ENCODE measurements around the gene GNAL. TPM values are rescaled to one million over a fixed set of nuclear protein-coding genes. Genes with fewer than 3 reads are reported as not detected.
A peak's percentile ranks its signal among the peaks of the same experiment; 100 is the strongest.
"Not testable (repeated sequence)": the region's sequence is repeated elsewhere in the genome, so short reads cannot be mapped to it uniquely, and the experiment has no call there.

The GNAL gene
- total RNA-seq, 1 donor from 2014 or later, result 0.40 TPM

GRCh38 chr18:11674119-11674518, 14.9 kb upstream of the GNAL start:
- no peaks in the 10 kb centered on the region for H3K4me1 Mint-ChIP-seq
- H3K4me3 Mint-ChIP-seq, result no peak overlapping the region
- no peaks in the 10 kb centered on the region for H3K9me3 Mint-ChIP-seq
- no peak for DNase-seq
- H3K36me3 Mint-ChIP-seq (ENCODE audit: low read depth), result no peaks in the 10 kb centered on the region
- intact Hi-C loops (cut with micrococcal nuclease), result no loop called here
- H3K27me3 Mint-ChIP-seq, result peaks cover 3% of the 10 kb centered on the region
- no peak overlapping the region for H3K27ac Mint-ChIP-seq

GRCh38 chr18:11676386-11676785, 12.7 kb upstream of the GNAL start:
- H3K4me1 Mint-ChIP-seq, result no peaks in the 10 kb centered on the region
- H3K4me3 Mint-ChIP-seq, result no peak overlapping the region
- no peaks in the 10 kb centered on the region for H3K36me3 Mint-ChIP-seq (ENCODE audit: low read depth)
- H3K27me3 Mint-ChIP-seq, result peaks cover 10% of the 10 kb centered on the region
- H3K9me3 Mint-ChIP-seq, result no peaks in the 10 kb centered on the region
- DNase-seq, result no peak
- H3K27ac Mint-ChIP-seq, result no peak overlapping the region
- intact Hi-C loops (cut with micrococcal nuclease), result no loop called here

- peaks cover 10% of the 10 kb centered on the region for H3K27me3 Mint-ChIP-seq
- no peak overlapping the region for H3K4me3 Mint-ChIP-seq
- H3K4me1 Mint-ChIP-seq, result no peaks in the 10 kb centered on the region
- no peak for DNase-seq
- H3K9me3 Mint-ChIP-seq, result no peaks in the 10 kb centered on the region
- no peak overlapping the region for H3K27ac Mint-ChIP-seq
- H3K36me3 Mint-ChIP-seq (ENCODE audit: low read depth), result no peaks in the 10 kb centered on the region
- intact Hi-C loops (cut with micrococcal nuclease), result no loop called here
Observed at GRCh38 chr18:11676867-11677266, 12.2 kb upstream of the GNAL start.

GRCh38 chr18:11678211-11678610, 10.9 kb upstream of the GNAL start:
- no peak for DNase-seq
- peaks cover 18% of the 10 kb centered on the region for H3K27me3 Mint-ChIP-seq
- H3K4me1 Mint-ChIP-seq, result no peaks in the 10 kb centered on the region
- H3K9me3 Mint-ChIP-seq, result no peaks in the 10 kb centered on the region
- intact Hi-C loops (cut with micrococcal nuclease), result no loop called here
- no peak overlapping the region for H3K27ac Mint-ChIP-seq
- H3K4me3 Mint-ChIP-seq, result no peak overlapping the region
- H3K36me3 Mint-ChIP-seq (ENCODE audit: low read depth), result no peaks in the 10 kb centered on the region

- intact Hi-C loops (cut with micrococcal nuclease), result no loop called here
- Mint-ChIP-seq H3K27ac (no peak overlapping the region), H3K4me3 (peak overlapping the region; percentile 55), H3K36me3 (ENCODE audit: low read depth) (no peaks in the 10 kb centered on the region), H3K27me3 (peaks cover 40% of the 10 kb centered on the region), H3K9me3 (no peaks in the 10 kb centered on the region), H3K4me1 (peaks cover 5% of the 10 kb centered on the region)
- DNase-seq, result peak; percentile 58
Observed at GRCh38 chr18:11689669-11690565, 853 bp downstream of the GNAL start.

- H3K9me3 Mint-ChIP-seq; DNase-seq; H3K4me1 Mint-ChIP-seq; intact Hi-C loops (cut with micrococcal nuclease); H3K4me3 Mint-ChIP-seq; H3K27ac Mint-ChIP-seq; H3K36me3 Mint-ChIP-seq (ENCODE audit: low read depth): not testable (repeated sequence)
- peaks cover 40% of the 10 kb centered on the region for H3K27me3 Mint-ChIP-seq
Observed at GRCh38 chr18:11690660-11691059, 1.6 kb downstream of the GNAL start.

GRCh38 chr18:11695736-11696135, 6.7 kb downstream of the GNAL start:
- Mint-ChIP-seq H3K9me3 (no peaks in the 10 kb centered on the region), H3K4me1 (no peaks in the 10 kb centered on the region), H3K36me3 (ENCODE audit: low read depth) (no peaks in the 10 kb centered on the region), H3K4me3 (no peak overlapping the region), H3K27ac (no peak overlapping the region), H3K27me3 (peaks cover 14% of the 10 kb centered on the region)
- DNase-seq, result no peak
- intact Hi-C loops (cut with micrococcal nuclease), result no loop called here

- no peak overlapping the region for H3K27ac Mint-ChIP-seq
- H3K4me3 Mint-ChIP-seq, result no peak overlapping the region
Observed at GRCh38 chr18:11696451-11696850, 7.4 kb downstream of the GNAL start.

GRCh38 chr18:11700876-11701275, 11.8 kb downstream of the GNAL start:
- Mint-ChIP-seq H3K4me1 (no peaks in the 10 kb centered on the region), H3K9me3 (no peaks in the 10 kb centered on the region)

More at GRCh38 chr18:11696451-11696850, 7.4 kb downstream of the GNAL start:
- peaks cover 14% of the 10 kb centered on the region for H3K27me3 Mint-ChIP-seq
- no peaks in the 10 kb centered on the region for H3K9me3 Mint-ChIP-seq
- no peak for DNase-seq
- no peaks in the 10 kb centered on the region for H3K36me3 Mint-ChIP-seq (ENCODE audit: low read depth)
- no peaks in the 10 kb centered on the region for H3K4me1 Mint-ChIP-seq
- intact Hi-C loops (cut with micrococcal nuclease), result no loop called here

GRCh38 chr18:11710578-11710977, 21.5 kb downstream of the GNAL start:
- intact Hi-C loops (cut with micrococcal nuclease), result no loop called here
- no peaks in the 10 kb centered on the region for H3K36me3 Mint-ChIP-seq (ENCODE audit: low read depth)
- no peaks in the 10 kb centered on the region for H3K9me3 Mint-ChIP-seq
- H3K27ac Mint-ChIP-seq, result no peak overlapping the region
- no peak overlapping the region for H3K4me3 Mint-ChIP-seq
- no peak for DNase-seq
- peaks cover 20% of the 10 kb centered on the region for H3K27me3 Mint-ChIP-seq
- H3K4me1 Mint-ChIP-seq, result no peaks in the 10 kb centered on the region

More at GRCh38 chr18:11700876-11701275, 11.8 kb downstream of the GNAL start:
- H3K27me3 Mint-ChIP-seq, result peaks cover 5% of the 10 kb centered on the region
- H3K4me3 Mint-ChIP-seq, result no peak overlapping the region
- DNase-seq, result no peak
- H3K36me3 Mint-ChIP-seq (ENCODE audit: low read depth), result no peaks in the 10 kb centered on the region
- intact Hi-C loops (cut with micrococcal nuclease), result no loop called here
- H3K27ac Mint-ChIP-seq, result no peak overlapping the region

GRCh38 chr18:11713756-11714155, 24.7 kb downstream of the GNAL start:
- Mint-ChIP-seq H3K4me3 (no peak overlapping the region), H3K27ac (no peak overlapping the region), H3K4me1 (no peaks in the 10 kb centered on the region), H3K27me3 (peaks cover 13% of the 10 kb centered on the region), H3K9me3 (no peaks in the 10 kb centered on the region), H3K36me3 (ENCODE audit: low read depth) (no peaks in the 10 kb centered on the region)
- intact Hi-C loops (cut with micrococcal nuclease), result no loop called here
- no peak for DNase-seq

- no peaks in the 10 kb centered on the region for H3K4me1 Mint-ChIP-seq
- peaks cover 13% of the 10 kb centered on the region for H3K27me3 Mint-ChIP-seq
- no peak for DNase-seq
- no peaks in the 10 kb centered on the region for H3K9me3 Mint-ChIP-seq
- H3K4me3 Mint-ChIP-seq, result no peak overlapping the region
- intact Hi-C loops (cut with micrococcal nuclease), result no loop called here
- no peak overlapping the region for H3K27ac Mint-ChIP-seq
- H3K36me3 Mint-ChIP-seq (ENCODE audit: low read depth), result no peaks in the 10 kb centered on the region
Observed at GRCh38 chr18:11714244-11714918, 25.3 kb downstream of the GNAL start.

- H3K4me1 Mint-ChIP-seq; H3K27me3 Mint-ChIP-seq; intact Hi-C loops (cut with micrococcal nuclease); DNase-seq; H3K27ac Mint-ChIP-seq; H3K4me3 Mint-ChIP-seq; H3K36me3 Mint-ChIP-seq (ENCODE audit: low read depth); H3K9me3 Mint-ChIP-seq: not testable (repeated sequence)
Observed at GRCh38 chr18:11716767-11717315, 27.8 kb downstream of the GNAL start.

GRCh38 chr18:11719050-11719449, 30.0 kb downstream of the GNAL start:
- H3K4me1 Mint-ChIP-seq, result no peaks in the 10 kb centered on the region
- no peaks in the 10 kb centered on the region for H3K9me3 Mint-ChIP-seq
- intact Hi-C loops (cut with micrococcal nuclease), result no loop called here
- H3K27ac Mint-ChIP-seq, result no peak overlapping the region
- no peak overlapping the region for H3K4me3 Mint-ChIP-seq
- H3K27me3 Mint-ChIP-seq, result peaks cover 2% of the 10 kb centered on the region
- no peaks in the 10 kb centered on the region for H3K36me3 Mint-ChIP-seq (ENCODE audit: low read depth)
- no peak for DNase-seq
